GM13976 (cell line): ENCODE data around the gene FAM89B.

Source experiments
- DNase-seq: peaks from one replicate; pipeline ENCODE4 v3.0.0; 2012; ENCODE audit warnings: low spot score
- in situ Hi-C: fragments of 300-500 bp; cut with MboI; formaldehyde crosslinking; loops from one replicate; pipeline ENCODE4 v1.12.0; 2022; ENCODE audit warnings: low sequenced_read_pairs, mixed read lengths, inconsistent platforms; ENCODE audit not compliant: unreplicated experiment
- TF ChIP-seq, protein P1 (sequence below): IDR thresholded peaks from 2 replicates; pipeline ENCODE4 v1.5.1; 2012; ENCODE audit warnings: borderline replicate concordance, mild to moderate bottlenecking; ENCODE audit not compliant: insufficient read depth; ENCODE audit errors: extremely low read depth, missing control alignments, control extremely low read depth

Gene FAM89B

DNA sequence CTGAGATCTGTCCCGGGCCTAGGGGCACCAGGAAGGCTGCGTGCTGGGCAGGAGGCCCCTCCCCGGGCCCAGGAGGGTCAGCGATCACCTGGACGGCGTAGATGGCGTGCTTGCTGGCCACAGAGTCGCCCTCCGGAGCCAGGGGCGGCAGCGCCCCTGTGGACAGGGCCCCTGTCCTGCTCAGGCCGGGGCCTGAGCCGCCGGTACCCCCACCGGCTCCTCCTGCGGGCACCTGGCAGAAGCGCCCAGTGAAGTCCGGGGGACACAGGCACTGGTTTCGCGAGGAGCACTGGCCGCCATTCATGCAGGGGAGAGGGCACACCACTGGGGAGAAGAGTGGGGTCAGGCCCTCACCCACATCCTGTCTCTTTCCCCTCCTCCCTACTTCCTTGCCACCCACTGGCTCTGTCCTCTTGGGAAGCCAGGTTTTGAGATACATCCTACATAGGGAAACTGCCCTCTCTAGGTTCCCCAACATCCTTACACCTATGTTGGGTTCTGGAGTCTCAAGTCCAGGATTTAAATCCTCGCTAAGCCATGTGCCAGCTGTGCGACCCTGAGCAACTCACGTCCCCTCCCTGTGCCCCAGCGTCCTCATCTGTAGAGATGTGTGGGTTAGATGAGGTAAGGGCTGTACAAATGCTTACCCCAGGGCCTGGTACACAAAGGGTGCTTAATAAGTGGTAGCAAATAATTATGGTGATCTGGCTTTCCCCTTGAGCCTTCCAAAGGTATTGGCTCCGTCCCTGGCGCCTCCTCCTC, 18.1 kb upstream of the FAM89B start:
- TF ChIP-seq, protein P1, sequence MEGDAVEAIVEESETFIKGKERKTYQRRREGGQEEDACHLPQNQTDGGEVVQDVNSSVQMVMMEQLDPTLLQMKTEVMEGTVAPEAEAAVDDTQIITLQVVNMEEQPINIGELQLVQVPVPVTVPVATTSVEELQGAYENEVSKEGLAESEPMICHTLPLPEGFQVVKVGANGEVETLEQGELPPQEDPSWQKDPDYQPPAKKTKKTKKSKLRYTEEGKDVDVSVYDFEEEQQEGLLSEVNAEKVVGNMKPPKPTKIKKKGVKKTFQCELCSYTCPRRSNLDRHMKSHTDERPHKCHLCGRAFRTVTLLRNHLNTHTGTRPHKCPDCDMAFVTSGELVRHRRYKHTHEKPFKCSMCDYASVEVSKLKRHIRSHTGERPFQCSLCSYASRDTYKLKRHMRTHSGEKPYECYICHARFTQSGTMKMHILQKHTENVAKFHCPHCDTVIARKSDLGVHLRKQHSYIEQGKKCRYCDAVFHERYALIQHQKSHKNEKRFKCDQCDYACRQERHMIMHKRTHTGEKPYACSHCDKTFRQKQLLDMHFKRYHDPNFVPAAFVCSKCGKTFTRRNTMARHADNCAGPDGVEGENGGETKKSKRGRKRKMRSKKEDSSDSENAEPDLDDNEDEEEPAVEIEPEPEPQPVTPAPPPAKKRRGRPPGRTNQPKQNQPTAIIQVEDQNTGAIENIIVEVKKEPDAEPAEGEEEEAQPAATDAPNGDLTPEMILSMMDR = no peak
- DNase-seq = no peak
- in situ Hi-C loops = no loop called here

DNA sequence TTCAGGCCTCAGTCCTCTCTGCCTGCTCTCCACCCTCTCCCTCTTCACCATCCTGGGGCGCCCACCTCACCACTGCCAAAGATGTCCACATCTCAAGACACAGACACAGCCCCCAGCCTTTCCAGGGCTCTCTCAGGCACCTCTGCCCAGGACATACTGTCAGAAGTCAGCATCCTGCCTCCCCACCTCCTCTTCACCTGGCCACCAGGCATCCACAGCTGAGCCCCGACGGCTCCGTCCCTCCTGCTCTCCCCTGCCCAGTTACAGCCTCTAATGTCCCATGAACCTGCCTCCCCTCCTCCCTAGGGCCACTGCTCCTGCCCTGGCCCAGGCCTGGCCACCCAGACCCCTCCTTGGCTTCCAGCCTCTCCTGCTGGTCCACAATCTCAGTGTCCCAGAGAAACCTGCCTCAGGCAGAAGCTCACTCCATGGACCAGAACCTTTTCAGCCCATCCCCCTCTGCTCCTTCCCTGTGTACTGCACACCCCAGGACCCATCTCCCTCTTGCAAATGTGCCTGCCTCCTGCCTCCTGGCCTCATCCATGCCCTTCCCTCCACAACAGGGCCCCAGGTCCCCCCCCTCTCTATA, 17.4 kb upstream of the FAM89B start:
- TF ChIP-seq, protein P1 = no peak
- no peak for DNase-seq
- in situ Hi-C loops = no loop called here

DNA sequence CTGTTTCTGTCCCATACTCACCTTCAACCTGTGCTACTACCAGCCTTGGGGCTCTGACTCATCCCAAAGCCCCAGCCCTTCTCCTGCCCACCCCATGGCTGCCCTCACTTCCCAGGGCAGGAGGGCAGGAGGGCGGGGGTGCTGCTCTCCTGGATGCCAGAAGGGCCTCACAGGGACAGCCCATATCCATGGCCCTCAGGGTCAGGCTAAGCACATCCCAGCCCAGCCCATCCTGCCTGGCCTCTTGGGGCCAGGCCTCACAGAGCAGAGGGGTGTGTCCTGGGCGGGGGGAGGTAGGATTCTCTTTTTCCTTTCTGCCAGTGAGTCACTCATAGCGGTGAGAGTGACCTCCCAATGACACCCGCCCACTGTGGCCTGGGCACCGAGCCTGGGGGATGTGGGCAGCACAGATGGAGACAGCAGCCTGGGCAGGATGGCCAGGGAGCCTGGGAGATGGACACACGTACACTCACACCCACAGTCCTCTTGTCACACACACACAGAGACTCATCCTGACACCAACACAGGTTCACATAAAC, 16.6 kb upstream of the FAM89B start:
- DNase-seq = no peak
- in situ Hi-C loops = no loop called here
- TF ChIP-seq, protein P1 = no peak

DNA sequence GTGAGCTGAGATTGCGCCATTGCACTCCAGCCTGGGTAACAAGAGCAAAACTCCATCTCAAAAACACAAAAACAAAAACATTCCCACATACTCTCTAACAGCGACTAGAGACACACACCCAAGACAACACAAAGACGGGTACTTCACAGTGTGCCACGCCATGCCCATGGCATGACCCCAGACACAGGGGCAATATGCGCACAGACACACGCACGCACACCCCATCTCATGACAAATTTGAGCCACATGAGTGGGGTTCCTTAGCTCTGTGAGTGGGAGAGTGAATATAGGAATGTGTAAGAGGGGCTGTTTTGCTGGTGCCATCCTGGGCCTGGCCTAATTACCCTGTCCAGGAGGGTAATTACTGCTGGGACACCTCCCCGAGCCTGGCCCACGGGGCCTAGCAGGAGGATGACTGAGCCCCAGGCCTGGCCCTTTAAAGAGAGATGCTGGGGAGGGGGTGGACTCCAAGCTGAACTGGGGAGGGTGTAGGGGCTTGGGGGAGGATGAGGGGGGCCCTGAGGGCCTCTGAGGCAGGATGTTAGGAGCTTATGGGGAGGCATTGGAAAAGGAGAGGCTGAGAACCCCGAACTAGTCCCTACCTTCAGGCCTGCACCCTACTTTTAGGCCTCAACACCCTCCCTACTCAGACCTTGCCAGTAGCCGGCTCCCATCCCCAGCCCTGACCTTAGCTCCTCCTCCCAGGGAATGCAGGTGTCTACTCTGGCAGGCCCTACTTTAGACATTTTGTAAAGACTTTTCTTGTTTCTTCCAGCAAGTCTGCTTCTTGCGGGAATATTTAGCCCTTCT, 15.7 kb upstream of the FAM89B start:
- TF ChIP-seq, protein P1 = no peak
- in situ Hi-C loops = no loop called here
- no peak for DNase-seq

DNA sequence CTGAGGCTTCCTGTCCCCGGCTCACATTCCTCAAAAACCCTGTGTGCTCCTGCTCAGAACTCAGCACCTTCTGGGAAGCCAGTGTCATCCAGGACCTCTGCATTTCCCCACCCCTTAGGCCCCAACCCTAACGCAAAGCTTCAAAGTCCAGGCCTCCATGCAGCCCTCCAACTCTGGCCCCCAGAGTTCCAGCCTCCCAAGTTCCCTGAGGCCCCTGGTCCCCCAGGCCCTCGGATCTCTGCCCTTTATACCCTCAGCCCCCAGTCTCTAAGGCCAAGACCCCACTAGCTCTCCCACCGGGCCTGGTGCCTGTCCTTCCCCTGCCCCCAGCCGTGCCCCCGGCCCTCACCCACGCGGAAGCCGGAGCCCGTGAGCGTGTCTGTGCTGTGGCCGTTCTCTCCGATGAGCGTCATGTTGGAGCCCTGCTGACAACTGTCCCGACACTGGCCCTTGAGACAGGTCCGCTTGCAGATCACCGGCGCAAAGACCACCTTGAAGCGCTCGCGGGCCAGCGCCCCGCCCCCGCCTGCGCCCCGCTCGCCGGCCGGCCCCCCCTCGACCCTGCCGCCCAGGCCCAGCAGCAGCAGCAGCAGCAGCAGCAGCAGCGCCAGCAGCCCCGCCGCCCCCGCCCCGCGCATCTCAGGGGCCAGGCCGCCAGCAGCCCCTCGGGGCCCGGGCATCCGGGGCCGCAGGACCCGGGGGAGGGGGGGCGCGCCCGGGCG, 14.9 kb upstream of the FAM89B start:
- in situ Hi-C loops = no loop called here
- no peak for DNase-seq
- TF ChIP-seq, protein P1 = no peak

DNA sequence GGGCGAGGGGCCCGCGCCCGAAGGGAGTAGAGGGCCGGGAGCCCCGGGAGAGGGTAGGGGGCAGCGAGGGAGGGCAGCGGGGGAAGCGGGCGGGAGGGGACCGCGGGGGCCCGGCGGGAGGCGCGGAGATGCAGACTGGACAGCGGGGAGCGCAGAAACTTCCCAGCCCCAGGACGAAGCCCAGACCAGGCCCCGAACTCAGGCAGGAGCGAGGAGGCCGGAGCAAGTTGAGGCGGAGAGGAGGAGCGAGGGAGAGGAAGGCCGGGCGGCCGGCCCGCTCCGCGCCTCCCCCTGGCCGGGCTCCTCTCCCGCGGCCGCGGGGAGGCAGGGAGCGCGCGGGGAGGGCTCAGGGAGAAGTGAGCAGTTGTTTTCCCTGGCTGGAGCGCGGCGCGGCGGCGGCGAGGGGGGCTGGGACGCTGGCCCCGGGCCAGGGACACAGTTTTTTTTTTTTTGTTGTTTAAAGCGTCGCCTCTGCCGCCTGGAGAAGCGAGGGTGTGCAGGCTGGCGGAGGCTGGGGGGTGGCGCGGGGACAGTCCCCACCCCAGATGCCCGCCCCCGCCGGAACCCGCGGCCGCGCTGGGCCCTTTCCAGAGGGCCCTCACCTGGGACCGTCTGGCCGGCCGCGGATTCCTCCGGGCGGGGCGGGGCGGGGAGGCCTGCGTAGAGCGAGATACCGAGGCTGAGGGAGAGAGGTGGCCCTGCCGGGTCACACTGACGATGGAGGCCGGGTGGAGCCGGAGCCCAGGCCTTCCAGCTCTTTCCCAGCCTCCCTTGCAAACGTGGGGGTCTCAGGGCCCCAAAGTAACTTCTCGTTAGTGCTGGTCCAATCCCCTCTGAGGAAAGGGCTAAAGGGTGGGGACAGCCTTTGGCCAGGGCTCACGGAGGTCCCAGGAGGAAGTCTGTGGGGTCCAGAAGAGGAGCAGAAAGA, 14.1 kb upstream of the FAM89B start, which contains the start of gene LTBP3:
Gene LTBP3 (minus strand): TSS at position 358 of the 928 bp plus-strand sequence. CDS start 400 bp downstream, outside the sequence.
- in situ Hi-C loops = no loop called here
- TF ChIP-seq, protein P1 = no peak

More for the DNA sequence above, 14.1 kb upstream of the FAM89B start, which contains the start of gene LTBP3:
- DNase-seq = peak; percentile 80
